ENCODE measurements around the gene SEC24B.
"Not testable (repeated sequence)": the region's sequence is repeated elsewhere in the genome, so short reads cannot be mapped to it uniquely, and the experiment has no call there.

SEC24B gene

GRCh38 chr4:109511414-109511813 lies 77.8 kb downstream of the SEC24B start:
- DNase-seq, result no peak

GRCh38 chr4:109513368-109513767 lies 79.8 kb downstream of the SEC24B start:
- DNase-seq, result not testable (repeated sequence)

GRCh38 chr4:109532182-109532581 lies 98.6 kb downstream of the SEC24B start:
- no peak for DNase-seq

DNA sequence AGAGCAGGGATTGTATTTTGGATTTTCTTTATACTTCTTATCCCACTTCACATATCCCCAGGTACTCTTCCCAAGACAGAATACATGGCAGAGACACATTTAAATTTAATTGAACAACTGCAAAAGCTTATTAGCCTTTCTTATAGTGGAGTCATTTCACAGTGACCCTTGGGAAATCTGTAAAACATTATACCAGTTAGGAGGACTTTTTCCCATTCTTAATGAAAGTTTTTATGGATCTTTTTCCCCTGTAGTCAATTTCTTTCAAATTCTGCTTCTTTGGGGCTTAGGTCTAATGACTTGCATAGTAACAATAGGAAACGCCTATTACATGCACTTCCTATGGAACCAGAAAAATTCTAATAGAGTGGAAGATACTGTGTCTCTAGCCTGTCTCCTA lies 111.8 kb downstream of the SEC24B start:
- DNase-seq, result no peak

GRCh38 chr4:109547394-109547793 lies 113.8 kb downstream of the SEC24B start:
- no peak for DNase-seq

DNA sequence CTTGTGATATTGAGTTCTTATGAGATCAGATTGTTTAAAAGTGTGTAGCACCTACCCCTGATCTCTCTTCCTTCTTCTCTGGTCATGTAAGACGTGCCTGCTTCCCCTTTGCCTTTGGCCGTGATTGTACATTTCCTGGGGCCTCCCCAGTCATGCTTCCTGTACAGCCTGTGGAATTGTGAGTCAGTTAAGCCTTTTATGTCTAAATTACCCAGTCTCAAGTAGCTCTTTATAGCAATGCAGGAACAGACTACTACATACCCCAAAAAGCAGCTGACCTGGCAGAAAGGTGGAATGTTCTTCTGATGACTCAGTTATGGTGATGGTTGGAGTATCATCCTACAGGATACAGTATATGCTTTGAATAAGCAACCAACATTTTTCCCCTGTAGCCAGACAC lies 115.0 kb downstream of the SEC24B start:
- peak; percentile 38 for DNase-seq

DNA sequence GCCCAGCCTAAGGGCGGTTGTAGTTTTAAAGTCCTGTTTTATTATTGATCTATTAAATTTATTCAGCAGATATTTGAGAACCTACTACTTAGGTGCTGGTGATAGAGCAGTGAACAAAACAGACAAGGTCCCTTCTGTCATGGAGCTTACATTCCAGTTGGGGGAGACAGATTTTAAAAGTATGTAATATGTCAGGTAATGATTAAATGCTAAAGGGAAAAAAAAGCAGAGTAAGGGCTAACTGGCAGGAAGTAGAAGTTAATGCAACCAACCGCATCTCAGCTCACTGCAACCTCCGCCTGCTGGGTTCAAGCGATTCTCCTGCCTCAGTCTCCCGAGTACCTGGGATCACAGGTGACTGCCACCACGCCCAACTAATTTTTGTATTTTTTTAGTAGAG lies 118.6 kb downstream of the SEC24B start:
- no peak for DNase-seq

GRCh38 chr4:109553130-109553529 lies 119.5 kb downstream of the SEC24B start:
- DNase-seq, result no peak

DNA sequence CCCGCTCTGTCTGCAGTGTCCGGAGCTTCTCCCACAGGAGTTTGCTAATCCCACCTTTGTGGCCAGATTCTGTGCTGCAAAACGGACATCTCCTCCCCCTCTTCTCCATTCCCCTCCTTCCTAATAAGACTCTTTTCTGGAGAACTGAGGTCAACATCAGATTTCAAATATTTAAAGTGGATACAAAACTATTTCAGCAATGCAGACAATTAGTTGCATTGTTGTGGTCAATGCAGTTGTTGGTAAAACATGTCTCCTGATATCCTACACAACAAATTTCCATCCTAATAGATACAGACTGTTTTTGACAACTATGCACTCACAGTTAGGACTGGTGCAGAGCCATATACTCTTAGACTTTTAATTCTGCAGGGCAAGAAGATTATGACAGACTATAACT lies 121.4 kb downstream of the SEC24B start:
- no peak for DNase-seq

DNA sequence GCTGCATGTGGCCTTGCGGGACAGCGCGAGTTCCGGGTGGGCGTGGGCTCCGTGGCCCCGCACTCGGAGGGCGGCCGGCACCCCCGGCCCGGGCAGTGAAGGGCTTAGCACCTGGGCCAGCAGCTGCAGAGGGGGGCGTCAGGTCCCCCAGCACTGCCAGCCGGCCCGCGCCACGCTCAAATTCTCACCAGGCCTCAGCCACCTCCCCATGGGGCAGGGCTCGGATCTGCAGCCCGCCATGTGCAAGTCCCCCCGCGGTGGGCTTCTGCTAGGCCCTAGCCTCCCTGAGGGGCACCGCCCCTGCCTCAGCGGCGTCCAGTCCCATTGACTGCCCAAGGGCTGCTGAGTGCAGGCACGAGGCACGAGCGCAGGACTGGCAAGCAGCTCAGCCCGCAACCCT lies 123.8 kb downstream of the SEC24B start:
- no peak for DNase-seq

- peak; percentile 21 for DNase-seq
Observed at GRCh38 chr4:109558095-109558494, 124.5 kb downstream of the SEC24B start.

DNA sequence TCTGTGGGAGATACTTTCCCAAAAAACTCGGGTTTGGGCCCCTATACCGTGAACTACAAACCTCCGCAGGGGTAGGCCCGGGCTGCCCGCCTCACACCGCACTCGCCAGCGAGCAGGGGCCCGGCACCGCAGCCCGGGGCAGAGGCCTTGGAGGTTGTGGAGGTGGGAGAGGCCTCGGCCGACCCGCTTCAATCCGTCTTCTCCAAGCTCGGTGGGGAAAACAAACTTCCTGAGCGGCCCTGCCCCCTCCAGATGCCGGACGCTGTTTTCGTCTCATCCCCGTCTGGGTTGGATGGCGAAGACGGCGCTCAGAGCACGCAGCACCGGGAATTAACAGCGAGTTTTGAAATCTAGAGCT lies 126.0 kb downstream of the SEC24B start:
- DNase-seq, result peak; percentile 38

DNA sequence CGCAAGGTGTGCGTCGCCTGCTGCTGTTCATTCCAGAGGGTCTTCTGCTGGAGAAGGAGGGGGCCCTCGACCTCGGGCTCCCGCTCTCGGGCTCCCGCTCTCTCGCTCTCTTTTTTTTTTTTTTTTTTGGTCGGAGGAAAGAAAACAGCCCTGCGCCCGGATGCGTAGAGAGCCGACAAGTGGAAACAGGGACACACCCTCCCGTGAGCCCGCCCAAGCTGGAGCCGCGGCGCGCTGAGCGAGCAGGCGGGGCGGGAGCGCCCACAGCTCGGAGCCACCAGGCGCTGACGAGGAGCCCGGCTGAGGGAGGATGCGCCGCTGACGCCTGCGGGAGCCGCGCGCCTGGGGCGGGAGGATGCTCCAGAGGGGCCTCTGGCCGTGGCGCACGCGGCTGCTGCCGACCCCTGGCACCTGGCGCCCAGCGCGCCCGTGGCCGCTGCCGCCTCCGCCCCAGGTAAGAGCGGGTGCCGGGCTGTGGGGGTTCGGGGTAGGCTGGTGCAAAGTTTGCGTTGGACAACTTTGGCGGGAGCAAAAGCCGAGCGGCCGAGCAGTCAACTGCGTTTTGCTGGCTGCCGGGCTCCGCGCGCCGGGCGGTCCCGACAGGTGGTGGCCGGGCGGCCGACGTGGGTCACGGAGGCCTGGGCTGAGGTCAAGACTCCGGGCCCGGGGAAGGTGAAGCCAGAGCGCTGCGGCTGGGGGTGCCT lies 126.5 kb downstream of the SEC24B start, which contains the start of gene MCUB:
Gene MCUB, plus strand, starts transcription at position 264 of the 704 bp plus-strand sequence. Its CDS starts 92 bp downstream, at position 356.
- DNase-seq, result peak; percentile 95

GRCh38 chr4:109560687-109561461 lies 127.3 kb downstream of the SEC24B start:
- DNase-seq, result peak; percentile 75

GRCh38 chr4:109562457-109563239 lies 129.0 kb downstream of the SEC24B start:
- DNase-seq, result peak; percentile 18

GRCh38 chr4:109571494-109571893 lies 137.9 kb downstream of the SEC24B start:
- DNase-seq, result no peak

DNA sequence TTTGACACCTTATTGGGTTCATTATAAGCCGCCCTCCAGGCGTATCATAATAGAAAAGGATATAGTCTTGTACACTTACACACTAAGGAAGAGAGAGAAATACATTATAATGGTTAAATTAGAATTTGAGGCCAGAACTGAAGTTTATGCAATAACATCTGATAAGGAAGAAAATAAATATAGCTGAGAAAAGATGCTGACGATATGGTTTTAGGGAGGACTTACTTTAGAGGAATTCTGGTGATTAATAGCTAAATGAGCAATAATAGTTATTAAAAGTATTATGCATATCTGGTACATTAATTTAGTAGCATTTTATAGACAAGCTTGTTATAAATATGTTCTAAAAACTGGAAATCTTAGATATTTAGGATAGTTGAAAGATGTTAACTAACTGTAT lies 138.5 kb downstream of the SEC24B start:
- DNase-seq, result no peak

DNA sequence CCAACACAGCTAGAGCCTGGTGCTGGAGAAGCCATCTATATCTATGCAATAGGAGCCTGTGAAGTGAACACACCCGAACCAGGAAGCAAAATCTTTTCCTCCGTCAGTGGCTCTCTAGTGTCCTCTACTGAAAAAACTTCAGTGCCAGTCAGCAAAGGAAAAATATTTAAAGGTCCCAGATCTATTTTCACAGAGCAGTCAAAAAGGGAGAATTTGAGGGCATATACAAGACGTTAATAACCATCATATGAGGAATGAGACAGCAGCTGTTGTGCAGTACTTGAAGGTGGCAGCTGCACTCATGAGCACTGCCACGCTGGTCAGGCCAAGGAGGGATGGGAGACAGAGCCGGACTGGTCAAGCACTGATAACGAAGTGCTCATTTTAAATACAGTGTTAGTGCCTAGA lies 140.8 kb downstream of the SEC24B start:
- no peak for DNase-seq

GRCh38 chr4:109574931-109575804 lies 141.6 kb downstream of the SEC24B start:
- peak; percentile 46 for DNase-seq

GRCh38 chr4:109576462-109576861 lies 142.8 kb downstream of the SEC24B start:
- DNase-seq, result no peak

GRCh38 chr4:109578846-109579245 lies 145.2 kb downstream of the SEC24B start:
- no peak for DNase-seq

GRCh38 chr4:109579997-109580396 lies 146.4 kb downstream of the SEC24B start:
- not testable (repeated sequence) for DNase-seq

DNA sequence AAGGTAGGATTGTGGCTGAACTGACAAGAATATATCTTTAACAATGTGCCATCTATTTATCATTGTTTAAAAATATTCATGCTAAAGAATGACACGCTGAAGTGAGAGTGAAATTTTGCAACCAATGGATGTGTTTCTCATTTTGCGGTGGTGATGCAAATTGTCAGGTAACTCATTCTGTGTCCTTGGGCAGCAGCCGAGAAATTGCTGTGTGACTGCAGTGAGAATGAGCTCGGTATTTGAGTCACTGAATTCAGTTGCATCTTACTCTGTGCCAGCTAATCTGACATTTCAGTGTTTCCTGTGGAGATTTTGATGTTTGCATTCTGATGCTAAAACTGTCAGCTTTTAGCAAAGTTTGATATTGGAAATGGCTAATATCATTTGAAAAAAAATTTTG lies 154.6 kb downstream of the SEC24B start:
- peak; percentile 84 for DNase-seq

All from activated CD4-positive, alpha-beta T cell treated with anti-CD3 and anti-CD28 coated beads, Interleukin-10, Interleukin-2, amounts not matched to agents 100 ng/mL and 50 ng/mL, durations not matched to agents 16 hours and 8 hours (primary cell).